Effector CD4-positive, alpha-beta T cell (primary cell): ENCODE data around the gene FRMPD2.
"Not testable (repeated sequence)": the region's sequence is repeated elsewhere in the genome, so short reads cannot be mapped to it uniquely, and the experiment has no call there.

ENCODE experiments used
- DNase-seq: peaks from one replicate; pipeline ENCODE4 v3.0.0-alpha.2; 2020

The FRMPD2 gene

DNA sequence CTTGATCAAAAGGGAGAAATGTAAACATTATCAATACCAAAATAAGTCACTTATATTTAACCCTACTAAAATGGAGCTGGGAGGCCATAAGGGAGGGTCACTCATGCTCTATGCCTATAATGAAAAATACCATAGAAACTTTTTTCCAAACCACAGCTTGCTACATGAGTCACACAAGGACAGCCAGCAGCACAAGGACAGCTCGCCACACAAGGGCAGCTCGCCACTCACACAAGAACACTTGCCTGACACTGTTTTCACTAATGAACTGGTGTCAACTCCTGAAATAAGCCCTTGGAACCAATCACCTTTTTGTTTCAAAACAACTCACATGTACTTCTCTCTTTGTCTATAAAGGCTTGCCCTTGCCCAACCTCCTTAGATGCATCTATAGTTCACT, 43.3 kb downstream of the FRMPD2 start:
- no peak for DNase-seq

DNA sequence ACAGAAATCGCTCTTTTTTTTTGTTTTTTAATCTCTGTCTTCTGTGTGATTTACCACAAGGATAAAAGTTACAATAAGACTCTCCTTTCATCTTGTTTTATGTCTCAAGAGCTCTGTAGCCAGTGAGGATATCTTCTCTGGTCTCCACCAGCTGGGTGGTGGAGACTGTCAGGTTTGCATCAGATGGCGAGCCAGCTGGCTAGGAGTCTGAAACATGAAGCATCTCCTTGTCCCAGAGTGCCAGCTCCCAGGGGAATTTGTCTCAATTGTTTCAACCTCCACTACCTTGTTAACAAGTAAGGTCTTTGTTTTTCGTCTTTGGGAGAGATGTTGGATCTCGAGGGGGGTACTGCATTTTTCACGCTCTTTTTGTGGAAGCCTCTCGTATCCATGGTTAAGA, 47.3 kb downstream of the FRMPD2 start:
- no peak for DNase-seq

DNA sequence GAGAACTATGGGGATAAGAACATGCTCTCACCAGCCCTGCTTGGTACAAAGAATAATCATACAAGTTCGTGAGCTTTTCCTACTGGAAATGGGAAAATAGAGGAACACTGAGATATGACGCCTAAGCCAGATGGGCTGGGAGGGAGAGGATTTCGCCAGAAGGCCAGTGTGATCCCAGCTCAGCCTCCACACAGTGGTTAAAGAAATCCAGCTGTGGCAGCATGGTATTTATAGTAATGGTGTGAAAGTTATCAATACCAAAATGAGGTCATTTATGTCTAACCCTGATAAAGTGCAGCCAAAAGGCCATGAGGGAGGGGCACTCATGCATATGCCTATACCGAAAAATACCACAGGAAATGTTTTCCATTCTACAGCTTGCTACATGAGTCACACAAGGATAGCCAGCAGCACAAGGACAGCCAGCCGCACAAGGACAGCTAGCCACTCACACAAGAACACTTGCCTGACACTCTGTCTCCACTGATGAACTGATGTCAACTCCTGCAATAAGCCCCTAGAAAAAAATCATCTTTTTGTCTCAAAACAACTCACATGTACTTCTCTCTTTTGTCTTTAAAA, 49.4 kb downstream of the FRMPD2 start:
- no peak for DNase-seq

DNA sequence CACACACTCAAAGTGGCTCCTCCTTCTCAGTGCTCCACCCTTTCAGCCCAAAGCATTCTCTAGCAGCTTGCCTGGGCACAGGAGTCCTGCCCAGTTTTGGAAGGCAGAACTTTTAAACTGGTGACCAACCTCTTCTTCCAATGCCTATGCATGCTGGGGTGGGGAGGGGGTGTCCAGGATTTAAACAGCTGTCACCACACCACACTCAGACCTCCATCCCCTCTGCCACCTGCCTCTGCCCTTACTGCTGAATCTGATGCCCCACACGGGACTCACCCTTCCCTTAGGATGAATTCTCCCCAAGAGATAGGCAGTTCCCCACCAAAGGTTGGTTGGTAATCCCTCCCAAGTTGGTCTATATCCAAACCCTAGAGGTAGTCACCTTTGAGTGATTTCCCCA, 50.2 kb downstream of the FRMPD2 start:
- no peak for DNase-seq

GRCh38 chr10:48221814-48222213, 52.7 kb downstream of the FRMPD2 start:
- no peak for DNase-seq

DNA sequence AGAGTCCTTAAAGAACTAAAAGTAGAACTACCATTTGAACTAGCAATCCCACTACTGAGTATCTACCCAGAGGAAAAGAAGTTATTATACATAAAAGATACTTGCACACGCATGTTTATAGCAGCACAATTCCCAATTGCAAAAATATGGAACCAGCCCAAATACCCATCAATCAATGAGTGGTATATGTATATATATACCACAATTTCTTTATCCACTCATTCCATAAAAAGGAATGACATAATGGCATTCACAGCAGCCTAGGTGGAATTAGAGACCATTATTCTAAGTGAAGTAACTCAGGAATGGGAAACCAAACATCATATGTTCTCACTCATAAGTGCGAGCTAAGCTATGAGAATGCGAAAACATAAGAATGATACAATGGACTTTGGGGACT, 53.5 kb downstream of the FRMPD2 start:
- not testable (repeated sequence) for DNase-seq

DNA sequence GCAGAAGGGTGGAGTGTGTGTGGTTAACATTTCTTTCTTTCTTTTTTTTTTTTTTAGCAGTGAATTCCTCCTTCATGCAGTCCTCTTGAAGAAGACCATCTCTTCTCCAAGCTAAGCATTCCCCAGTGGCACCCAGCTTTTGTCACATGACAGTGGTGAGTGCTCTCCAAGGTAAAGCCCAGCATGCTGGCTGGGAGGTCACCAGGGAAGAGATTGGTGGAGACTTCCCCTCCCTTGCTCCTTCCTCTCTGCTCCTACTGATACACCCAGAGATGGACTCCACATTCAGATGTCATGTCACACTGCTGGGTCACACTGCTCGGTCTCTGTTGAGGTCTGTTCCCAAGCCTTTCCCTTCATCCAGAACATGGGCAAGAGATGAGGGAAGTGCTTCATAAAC, 55.3 kb downstream of the FRMPD2 start:
- no peak for DNase-seq

DNA sequence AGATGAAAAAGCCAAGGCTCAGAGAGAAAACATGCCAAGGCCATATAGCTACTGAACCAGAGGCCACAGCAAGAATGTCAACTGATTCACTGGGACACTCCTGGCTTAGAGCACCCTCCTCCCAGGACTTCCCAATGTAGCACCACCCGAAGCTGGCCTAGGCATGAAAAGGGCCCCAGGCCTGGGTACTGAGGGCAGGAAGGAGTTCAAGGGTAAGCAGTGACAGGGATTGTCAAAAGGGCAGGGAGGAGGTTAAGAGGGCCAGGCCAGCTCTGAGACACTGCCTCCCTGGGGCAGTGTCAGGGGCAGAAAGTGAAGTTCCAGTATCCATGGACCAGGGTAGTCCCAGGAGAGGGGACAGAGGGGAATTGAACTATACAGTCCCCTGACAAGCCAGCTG, 57.8 kb downstream of the FRMPD2 start:
- DNase-seq = no peak

GRCh38 chr10:48216204-48216505, 58.3 kb downstream of the FRMPD2 start:
- DNase-seq = no peak

DNA sequence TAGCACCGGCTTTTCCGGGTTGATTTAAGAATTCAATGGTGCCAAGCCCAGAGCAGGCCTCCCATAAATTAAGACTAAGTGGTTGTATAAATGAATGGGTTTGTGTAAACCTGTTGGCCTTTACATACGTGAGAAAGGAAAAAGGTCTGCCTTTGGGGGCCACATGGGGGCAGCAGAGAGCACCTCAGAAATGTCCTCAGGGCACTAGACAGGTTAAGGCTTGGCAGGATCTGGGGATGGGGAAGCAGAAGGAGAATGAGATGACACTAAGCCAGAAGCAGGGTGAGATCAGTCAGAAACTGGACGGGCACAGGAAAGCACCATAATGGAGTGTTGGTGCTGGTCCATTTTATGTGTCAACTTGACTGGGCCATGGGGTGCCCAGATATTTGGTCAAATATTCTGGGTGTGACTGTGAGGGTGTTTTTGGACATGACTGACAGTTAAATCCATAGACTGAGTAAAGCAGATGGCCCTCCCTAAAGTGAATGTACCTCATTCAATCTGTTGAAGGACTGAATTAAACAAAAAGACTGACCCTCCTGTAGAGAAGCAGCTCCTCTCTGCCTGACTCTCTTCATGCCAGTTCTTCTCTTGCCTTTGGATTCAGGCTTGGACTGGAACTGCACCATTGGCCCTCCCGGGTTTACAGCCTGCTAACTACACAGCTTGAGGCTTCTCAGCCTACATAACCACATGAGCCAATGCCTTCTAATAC, 58.9 kb downstream of the FRMPD2 start:
- DNase-seq = no peak

- no peak for DNase-seq
Measured at GRCh38 chr10:48214716-48215485, 59.6 kb downstream of the FRMPD2 start.

DNA sequence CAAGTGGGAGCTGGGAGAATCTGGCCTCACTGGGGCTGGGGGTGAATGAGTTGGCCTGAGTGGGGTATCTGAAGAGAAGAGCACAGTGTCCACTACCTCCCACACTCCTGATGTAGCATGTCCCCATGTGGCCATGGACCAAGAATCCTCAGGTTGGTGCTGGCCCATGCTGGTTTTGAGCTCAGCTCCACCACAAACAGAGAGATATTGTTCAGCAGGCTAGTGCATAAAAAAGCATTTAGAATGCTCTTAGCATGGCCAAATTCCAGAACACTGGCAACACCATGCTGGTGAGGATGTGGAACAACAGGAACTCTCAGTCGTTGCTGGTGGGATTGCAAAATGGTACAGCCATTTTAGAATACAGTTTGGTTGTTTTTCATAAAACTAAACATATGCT, 61.4 kb downstream of the FRMPD2 start:
- no peak for DNase-seq

DNA sequence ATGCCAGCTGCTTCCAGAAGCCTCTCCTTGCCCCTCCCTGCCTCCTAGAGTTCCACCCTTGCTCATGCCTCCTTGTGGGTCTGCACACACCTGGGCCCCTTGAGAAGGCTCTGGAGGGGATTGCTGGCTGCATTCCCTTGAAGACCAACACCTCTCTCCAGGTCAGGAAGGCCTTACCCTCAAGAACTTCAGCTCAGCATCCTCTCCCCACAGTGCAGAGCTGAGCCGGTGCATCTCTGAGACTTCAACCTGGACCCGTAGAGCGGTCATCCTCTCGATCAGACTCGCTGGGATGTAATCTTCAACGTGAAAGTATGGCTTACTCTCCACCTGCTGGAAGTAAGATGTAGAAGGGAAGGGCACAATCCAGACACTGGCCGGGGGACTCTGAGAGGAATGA, 62.7 kb downstream of the FRMPD2 start:
- no peak for DNase-seq

DNA sequence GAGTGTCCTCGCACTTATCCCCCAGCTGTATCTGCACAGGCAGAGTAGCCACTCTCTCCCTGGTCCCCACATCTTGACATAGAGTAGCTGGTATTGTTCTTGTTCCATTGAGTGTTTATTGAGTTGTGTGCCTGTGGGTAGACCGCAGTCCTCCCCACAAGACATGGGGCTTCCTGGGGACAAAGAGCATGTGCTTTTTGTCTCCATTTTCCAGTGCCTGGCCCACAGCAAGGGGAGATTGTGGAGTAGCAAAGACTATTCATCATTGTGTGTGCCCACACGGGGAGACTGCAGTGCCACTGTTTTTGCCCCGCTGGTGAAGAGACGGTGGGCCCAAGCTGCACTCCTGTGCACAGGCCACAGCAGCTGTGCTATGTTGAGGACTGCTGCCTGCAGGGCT, 63.5 kb downstream of the FRMPD2 start:
- no peak for DNase-seq

- no peak for DNase-seq
Measured at GRCh38 chr10:48210391-48210790, 64.1 kb downstream of the FRMPD2 start.

GRCh38 chr10:48209241-48209640, 65.3 kb downstream of the FRMPD2 start:
- no peak for DNase-seq

- DNase-seq = no peak
Measured at GRCh38 chr10:48207853-48208252, 66.6 kb downstream of the FRMPD2 start.

DNA sequence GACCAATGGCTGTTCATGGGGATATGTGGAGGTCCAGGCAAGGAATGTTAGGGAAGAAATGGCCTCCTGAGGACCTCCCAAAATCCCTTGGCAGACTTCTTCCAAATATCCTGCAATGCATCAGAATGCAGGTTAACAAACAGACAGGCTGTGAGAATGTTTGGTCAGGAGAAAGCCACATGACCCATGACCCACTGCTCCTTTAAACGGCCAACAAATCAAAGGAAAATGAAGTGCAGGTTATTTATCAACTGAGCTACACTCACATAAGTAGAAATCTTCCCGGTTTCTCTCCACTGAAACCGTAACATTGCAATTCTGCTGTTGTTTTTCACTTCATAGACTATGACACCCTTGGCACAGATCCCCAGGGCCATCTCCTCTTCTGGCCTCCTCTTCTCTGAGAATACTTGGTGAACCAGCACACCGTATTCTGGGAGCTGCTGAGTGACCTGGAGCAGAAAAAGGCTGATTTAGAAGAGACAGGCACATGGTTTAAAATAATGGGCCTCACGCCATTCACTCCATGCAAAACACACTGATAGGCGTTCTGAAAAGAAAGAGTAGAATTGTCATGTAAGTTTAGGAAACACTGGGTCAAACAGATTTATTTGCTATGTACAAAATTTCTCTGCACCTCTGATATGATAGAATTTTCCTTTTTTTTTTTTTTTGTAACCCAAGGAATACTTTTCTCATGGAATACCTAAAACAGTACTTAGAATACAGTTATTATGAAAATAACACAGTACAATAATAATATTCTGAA, 67.8 kb downstream of the FRMPD2 start:
- no peak for DNase-seq

- DNase-seq = no peak
Measured at GRCh38 chr10:48205918-48206317, 68.6 kb downstream of the FRMPD2 start.

DNA sequence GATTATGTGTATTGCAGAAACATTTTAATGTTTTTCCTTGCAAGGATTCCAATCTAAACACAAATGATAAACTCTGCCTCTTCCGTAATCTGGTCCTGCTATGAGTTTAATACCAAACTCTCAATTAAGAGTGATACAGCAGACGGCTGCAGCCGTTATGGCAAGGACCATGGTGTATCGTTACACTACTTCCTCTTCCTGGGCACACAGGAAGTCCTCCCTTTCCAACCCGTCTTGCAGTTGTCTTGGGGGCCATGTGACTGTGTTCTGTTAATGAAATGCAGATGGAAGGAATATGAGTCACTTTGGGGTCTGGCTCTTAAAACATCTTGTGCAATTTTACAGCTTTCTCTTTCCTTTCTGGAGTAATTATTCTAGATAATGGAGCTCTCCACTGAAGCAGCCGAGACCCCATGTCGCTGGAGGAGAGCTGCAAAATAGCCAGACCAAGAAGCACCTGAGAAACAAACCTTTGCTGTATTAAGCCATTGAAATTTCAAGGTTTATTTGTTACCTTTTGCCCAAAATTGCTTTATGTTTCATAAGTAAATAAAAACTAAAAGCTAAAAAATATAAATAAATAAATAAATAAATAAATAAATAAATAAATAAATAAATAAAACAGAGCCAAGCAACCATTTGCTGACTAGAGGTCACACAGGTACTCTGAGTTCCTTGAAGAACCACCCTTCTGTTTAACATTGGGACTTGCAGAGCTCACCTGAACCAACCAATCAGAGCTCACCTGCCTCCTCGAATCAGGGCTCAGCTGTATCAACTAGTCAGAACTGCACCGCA, 74.7 kb downstream of the FRMPD2 start:
- no peak for DNase-seq

GRCh38 chr10:48197236-48197899, 77.1 kb downstream of the FRMPD2 start:
- no peak for DNase-seq

DNA sequence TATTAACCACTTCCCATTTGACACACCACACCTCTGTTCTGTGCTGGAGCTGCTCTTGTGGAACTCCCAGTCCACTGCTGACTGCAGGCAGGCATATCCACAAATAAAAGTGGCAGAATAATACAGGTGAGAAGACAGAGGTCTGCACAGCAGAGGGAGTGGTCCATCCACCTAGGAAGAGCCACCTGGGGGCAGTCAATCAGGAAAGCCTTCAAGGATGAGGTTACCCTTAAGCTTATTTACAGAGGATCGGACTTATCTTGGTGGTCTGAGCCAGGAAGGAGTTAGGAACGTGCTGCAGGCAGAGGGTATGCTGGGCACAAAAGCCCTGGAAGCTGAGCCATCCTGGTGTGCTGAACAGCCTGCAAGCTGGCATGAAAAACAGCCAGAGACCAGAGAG, 78.7 kb downstream of the FRMPD2 start:
- DNase-seq = no peak
